Liver (tissue), 3 donors: ENCODE data around the gene TULP4.

Experiments used
- FOXA2 ChIP-seq: IDR thresholded peaks from 2 replicates; pipeline ENCODE4 v1.6.1; 2016; ENCODE audit warnings: antibody characterized with exemption
- GABPA ChIP-seq, 2 donors: IDR thresholded peaks in 1 of 2; conservative IDR thresholded peaks in 1 of 2; 2 replicates each; pipeline ENCODE4 v1.6.1; 2016; ENCODE audit warnings: antibody characterized with exemption in 2 of 2, mild to moderate bottlenecking in 1 of 2, moderate library complexity in 1 of 2
- HNF4G ChIP-seq: IDR thresholded peaks from 2 replicates; pipeline ENCODE4 v1.6.1; 2016; ENCODE audit warnings: antibody characterized with exemption
- RXRA ChIP-seq, 2 donors: IDR thresholded peaks; 2 replicates each; pipeline ENCODE4 v1.6.1; 2017 to 2018; ENCODE audit warnings: antibody characterized with exemption in 2 of 2, mild to moderate bottlenecking in 1 of 2
- SP1 ChIP-seq: IDR thresholded peaks from 2 replicates; pipeline ENCODE4 v1.6.1; 2018; ENCODE audit warnings: antibody characterized with exemption, mild to moderate bottlenecking
- TAF1 ChIP-seq: conservative IDR thresholded peaks from 2 replicates; pipeline ENCODE4 v1.6.1; 2016; ENCODE audit warnings: antibody characterized with exemption, mild to moderate bottlenecking
- TF ChIP-seq, protein P1 (sequence below): fragments of 150-350 bp; IDR thresholded peaks from 2 replicates; pipeline ENCODE4 v1.5.1; 2017; ENCODE audit warnings: improper control_type of control experiment, low read depth, low read length; ENCODE audit not compliant: missing input control
- TF ChIP-seq, protein P2 (sequence below): IDR thresholded peaks from 2 replicates; pipeline ENCODE4 v1.6.1; 2016; ENCODE audit warnings: antibody characterized with exemption, mild to moderate bottlenecking
- TF ChIP-seq, protein P3 (sequence below): IDR thresholded peaks from 2 replicates; pipeline ENCODE4 v1.6.1; 2016; ENCODE audit warnings: antibody characterized with exemption
- TF ChIP-seq, protein P4 (sequence below): IDR thresholded peaks from 2 replicates; pipeline ENCODE4 v1.6.1; 2016; ENCODE audit warnings: antibody characterized with exemption
- donor health status: healthy.
- donor health status: healthy.

DNA sequence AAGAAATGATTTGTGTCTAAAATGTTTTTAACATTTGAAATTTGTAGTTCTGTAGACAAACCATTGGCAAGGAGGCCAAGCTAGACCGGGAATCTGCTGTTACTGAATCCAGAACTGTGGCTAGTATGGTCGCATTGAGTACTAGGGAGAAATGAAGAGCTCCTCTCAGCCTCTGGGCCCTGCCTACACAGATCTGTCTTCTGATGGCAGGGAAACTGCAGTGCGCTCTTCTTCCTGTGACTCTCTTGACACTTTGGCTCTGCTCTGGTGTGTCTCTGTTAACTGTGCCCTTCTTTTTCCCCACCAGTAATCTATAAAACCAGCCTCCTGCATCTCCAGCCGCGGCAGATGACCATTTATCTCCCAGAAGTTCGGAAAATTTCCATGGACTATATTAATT, 186.1 kb downstream of the TULP4 start:
- TF ChIP-seq, protein P1, sequence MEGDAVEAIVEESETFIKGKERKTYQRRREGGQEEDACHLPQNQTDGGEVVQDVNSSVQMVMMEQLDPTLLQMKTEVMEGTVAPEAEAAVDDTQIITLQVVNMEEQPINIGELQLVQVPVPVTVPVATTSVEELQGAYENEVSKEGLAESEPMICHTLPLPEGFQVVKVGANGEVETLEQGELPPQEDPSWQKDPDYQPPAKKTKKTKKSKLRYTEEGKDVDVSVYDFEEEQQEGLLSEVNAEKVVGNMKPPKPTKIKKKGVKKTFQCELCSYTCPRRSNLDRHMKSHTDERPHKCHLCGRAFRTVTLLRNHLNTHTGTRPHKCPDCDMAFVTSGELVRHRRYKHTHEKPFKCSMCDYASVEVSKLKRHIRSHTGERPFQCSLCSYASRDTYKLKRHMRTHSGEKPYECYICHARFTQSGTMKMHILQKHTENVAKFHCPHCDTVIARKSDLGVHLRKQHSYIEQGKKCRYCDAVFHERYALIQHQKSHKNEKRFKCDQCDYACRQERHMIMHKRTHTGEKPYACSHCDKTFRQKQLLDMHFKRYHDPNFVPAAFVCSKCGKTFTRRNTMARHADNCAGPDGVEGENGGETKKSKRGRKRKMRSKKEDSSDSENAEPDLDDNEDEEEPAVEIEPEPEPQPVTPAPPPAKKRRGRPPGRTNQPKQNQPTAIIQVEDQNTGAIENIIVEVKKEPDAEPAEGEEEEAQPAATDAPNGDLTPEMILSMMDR = no peak
- TF ChIP-seq, protein P2, sequence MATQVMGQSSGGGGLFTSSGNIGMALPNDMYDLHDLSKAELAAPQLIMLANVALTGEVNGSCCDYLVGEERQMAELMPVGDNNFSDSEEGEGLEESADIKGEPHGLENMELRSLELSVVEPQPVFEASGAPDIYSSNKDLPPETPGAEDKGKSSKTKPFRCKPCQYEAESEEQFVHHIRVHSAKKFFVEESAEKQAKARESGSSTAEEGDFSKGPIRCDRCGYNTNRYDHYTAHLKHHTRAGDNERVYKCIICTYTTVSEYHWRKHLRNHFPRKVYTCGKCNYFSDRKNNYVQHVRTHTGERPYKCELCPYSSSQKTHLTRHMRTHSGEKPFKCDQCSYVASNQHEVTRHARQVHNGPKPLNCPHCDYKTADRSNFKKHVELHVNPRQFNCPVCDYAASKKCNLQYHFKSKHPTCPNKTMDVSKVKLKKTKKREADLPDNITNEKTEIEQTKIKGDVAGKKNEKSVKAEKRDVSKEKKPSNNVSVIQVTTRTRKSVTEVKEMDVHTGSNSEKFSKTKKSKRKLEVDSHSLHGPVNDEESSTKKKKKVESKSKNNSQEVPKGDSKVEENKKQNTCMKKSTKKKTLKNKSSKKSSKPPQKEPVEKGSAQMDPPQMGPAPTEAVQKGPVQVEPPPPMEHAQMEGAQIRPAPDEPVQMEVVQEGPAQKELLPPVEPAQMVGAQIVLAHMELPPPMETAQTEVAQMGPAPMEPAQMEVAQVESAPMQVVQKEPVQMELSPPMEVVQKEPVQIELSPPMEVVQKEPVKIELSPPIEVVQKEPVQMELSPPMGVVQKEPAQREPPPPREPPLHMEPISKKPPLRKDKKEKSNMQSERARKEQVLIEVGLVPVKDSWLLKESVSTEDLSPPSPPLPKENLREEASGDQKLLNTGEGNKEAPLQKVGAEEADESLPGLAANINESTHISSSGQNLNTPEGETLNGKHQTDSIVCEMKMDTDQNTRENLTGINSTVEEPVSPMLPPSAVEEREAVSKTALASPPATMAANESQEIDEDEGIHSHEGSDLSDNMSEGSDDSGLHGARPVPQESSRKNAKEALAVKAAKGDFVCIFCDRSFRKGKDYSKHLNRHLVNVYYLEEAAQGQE = no peak
- TF ChIP-seq HNF4G = no peak
- no peak for TF ChIP-seq RXRA (IDR thresholded peaks at IDR 0.05)
- no peak for TF ChIP-seq SP1
- TF ChIP-seq TAF1 = no peak
- TF ChIP-seq GABPA (IDR thresholded peaks at IDR 0.05 in 1 of 2, conservative IDR thresholded peaks at IDR 0.05 in 1 of 2) = no peak
- TF ChIP-seq, protein P3, sequence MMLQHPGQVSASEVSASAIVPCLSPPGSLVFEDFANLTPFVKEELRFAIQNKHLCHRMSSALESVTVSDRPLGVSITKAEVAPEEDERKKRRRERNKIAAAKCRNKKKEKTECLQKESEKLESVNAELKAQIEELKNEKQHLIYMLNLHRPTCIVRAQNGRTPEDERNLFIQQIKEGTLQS = no peak
- TF ChIP-seq FOXA2 = no peak
- TF ChIP-seq, protein P4, sequence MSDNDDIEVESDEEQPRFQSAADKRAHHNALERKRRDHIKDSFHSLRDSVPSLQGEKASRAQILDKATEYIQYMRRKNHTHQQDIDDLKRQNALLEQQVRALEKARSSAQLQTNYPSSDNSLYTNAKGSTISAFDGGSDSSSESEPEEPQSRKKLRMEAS = no peak
